ENCODE data around the gene TBC1D1.

Gene TBC1D1

GRCh38 chr4:38141808-38142500, 251.1 kb downstream of the TBC1D1 start:
- Histone ChIP-seq H3K4me1 (ENCODE audit: control insufficient read depth, low read length) (no peaks in the 10 kb centered on the region), H3F3A (ENCODE audit: control insufficient read depth, insufficient read depth) (no peaks in the 10 kb centered on the region; the same call in 1 of the 2 replicates), H3K27ac (ENCODE audit: low read depth, low read length) (no peak overlapping the region), H3K4me3 (ENCODE audit: low read length) (no peak overlapping the region), H3K27me3 (ENCODE audit: control insufficient read depth, low read length) (no peaks in the 10 kb centered on the region), H4K20me1 (ENCODE audit: control insufficient read depth, insufficient read depth, low read depth, low read length) (no peaks in the 10 kb centered on the region), H3K9me2 (replicated peaks; ENCODE audit: control insufficient read depth, low read length) (no peaks in the 10 kb centered on the region), H3K79me2 (ENCODE audit: control insufficient read depth, low read length) (no peaks in the 10 kb centered on the region), H3K4me2 (ENCODE audit: low read length) (no peak overlapping the region), H3K36me3 (ENCODE audit: control insufficient read depth, low read length) (peaks cover 37% of the 10 kb centered on the region), H3K9me3 (ENCODE audit: control insufficient read depth, insufficient read depth, low read length) (no peaks in the 10 kb centered on the region)
- TF ChIP-seq, protein P1, sequence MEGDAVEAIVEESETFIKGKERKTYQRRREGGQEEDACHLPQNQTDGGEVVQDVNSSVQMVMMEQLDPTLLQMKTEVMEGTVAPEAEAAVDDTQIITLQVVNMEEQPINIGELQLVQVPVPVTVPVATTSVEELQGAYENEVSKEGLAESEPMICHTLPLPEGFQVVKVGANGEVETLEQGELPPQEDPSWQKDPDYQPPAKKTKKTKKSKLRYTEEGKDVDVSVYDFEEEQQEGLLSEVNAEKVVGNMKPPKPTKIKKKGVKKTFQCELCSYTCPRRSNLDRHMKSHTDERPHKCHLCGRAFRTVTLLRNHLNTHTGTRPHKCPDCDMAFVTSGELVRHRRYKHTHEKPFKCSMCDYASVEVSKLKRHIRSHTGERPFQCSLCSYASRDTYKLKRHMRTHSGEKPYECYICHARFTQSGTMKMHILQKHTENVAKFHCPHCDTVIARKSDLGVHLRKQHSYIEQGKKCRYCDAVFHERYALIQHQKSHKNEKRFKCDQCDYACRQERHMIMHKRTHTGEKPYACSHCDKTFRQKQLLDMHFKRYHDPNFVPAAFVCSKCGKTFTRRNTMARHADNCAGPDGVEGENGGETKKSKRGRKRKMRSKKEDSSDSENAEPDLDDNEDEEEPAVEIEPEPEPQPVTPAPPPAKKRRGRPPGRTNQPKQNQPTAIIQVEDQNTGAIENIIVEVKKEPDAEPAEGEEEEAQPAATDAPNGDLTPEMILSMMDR (IDR thresholded peaks at IDR 0.05; ENCODE audit: low read depth, low read length, poor library complexity, severe bottlenecking): no peak
- no peak for TF ChIP-seq EZH2phosphoT487 (IDR thresholded peaks at IDR 0.05; ENCODE audit: borderline replicate concordance, low read length)

GRCh38 chr4:38144031-38144430, 253.1 kb downstream of the TBC1D1 start:
- Histone ChIP-seq H3K4me1 (ENCODE audit: control insufficient read depth, low read length) (no peaks in the 10 kb centered on the region), H3K36me3 (ENCODE audit: control insufficient read depth, low read length) (peaks cover 17% of the 10 kb centered on the region), H3K27me3 (ENCODE audit: control insufficient read depth, low read length) (no peaks in the 10 kb centered on the region), H4K20me1 (ENCODE audit: control insufficient read depth, insufficient read depth, low read depth, low read length) (no peaks in the 10 kb centered on the region), H3F3A (ENCODE audit: control insufficient read depth, insufficient read depth) (no peaks in the 10 kb centered on the region; the same call in 1 of the 2 replicates), H3K27ac (ENCODE audit: low read depth, low read length) (no peak overlapping the region), H3K79me2 (ENCODE audit: control insufficient read depth, low read length) (no peaks in the 10 kb centered on the region), H3K9me2 (replicated peaks; ENCODE audit: control insufficient read depth, low read length) (no peaks in the 10 kb centered on the region), H3K9me3 (ENCODE audit: control insufficient read depth, insufficient read depth, low read length) (no peaks in the 10 kb centered on the region), H3K4me2 (ENCODE audit: low read length) (no peak overlapping the region), H3K4me3 (ENCODE audit: low read length) (no peak overlapping the region)
- TF ChIP-seq, protein P1 (IDR thresholded peaks at IDR 0.05; ENCODE audit: low read depth, low read length, poor library complexity, severe bottlenecking): no peak
- no peak for TF ChIP-seq EZH2phosphoT487 (IDR thresholded peaks at IDR 0.05; ENCODE audit: borderline replicate concordance, low read length)

DNA sequence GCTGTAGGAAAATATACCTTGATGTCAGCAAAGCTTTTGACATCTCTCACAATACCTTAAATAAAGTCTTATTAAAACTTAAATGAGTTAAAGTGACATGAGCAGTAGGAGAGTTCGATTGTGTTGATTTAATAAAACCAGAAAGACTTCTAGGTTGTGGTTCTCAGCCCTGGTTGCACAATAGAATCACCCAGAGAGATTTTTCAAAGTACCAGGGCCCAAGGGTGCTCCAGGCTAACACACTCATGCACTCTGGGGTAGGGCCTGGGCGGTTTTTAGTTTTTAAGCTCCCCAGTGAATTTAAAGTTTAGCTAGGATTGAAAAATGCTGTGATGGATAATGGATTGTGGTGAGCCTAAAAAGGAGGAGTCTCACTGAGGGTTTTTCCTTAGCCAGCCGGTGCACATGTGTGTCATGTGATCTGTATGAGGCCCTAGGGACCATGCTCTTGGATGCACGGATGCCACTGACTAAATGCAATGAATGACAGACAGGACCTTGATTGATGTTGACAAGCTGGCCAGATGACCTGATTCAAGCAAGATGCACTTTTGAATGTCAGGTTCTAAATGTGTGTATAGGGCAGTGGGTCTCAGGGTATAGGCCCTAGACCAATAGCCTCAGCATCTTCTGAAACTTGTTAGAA, 254.3 kb downstream of the TBC1D1 start:
- Histone ChIP-seq H3K36me3 (ENCODE audit: control insufficient read depth, low read length) (peaks cover 5% of the 10 kb centered on the region; the same call in 1 of the 2 replicates), H3K9me3 (ENCODE audit: control insufficient read depth, insufficient read depth, low read length) (no peaks in the 10 kb centered on the region), H4K20me1 (ENCODE audit: control insufficient read depth, insufficient read depth, low read depth, low read length) (no peaks in the 10 kb centered on the region), H3K27ac (ENCODE audit: low read depth, low read length) (no peak overlapping the region), H3K4me2 (ENCODE audit: low read length) (no peak overlapping the region), H3K79me2 (ENCODE audit: control insufficient read depth, low read length) (no peaks in the 10 kb centered on the region), H3K4me3 (ENCODE audit: low read length) (no peak overlapping the region), H3K9me2 (replicated peaks; ENCODE audit: control insufficient read depth, low read length) (no peaks in the 10 kb centered on the region), H3K27me3 (ENCODE audit: control insufficient read depth, low read length) (no peaks in the 10 kb centered on the region), H3K4me1 (ENCODE audit: control insufficient read depth, low read length) (no peaks in the 10 kb centered on the region), H3F3A (ENCODE audit: control insufficient read depth, insufficient read depth) (no peaks in the 10 kb centered on the region; the same call in 1 of the 2 replicates)
- TF ChIP-seq, protein P1 (IDR thresholded peaks at IDR 0.05; ENCODE audit: low read depth, low read length, poor library complexity, severe bottlenecking): no peak
- no peak for TF ChIP-seq EZH2phosphoT487 (IDR thresholded peaks at IDR 0.05; ENCODE audit: borderline replicate concordance, low read length)

Measured in DOHH2 (cell line).